ENCODE results near the gene PABPN1L. TPM values are rescaled to one million over a fixed set of nuclear protein-coding genes. Genes with fewer than 3 reads are reported as not detected.

PABPN1L gene
- total and polyA plus RNA-seq, 9 donors, result 0.25 TPM; not detected in 8

DNA sequence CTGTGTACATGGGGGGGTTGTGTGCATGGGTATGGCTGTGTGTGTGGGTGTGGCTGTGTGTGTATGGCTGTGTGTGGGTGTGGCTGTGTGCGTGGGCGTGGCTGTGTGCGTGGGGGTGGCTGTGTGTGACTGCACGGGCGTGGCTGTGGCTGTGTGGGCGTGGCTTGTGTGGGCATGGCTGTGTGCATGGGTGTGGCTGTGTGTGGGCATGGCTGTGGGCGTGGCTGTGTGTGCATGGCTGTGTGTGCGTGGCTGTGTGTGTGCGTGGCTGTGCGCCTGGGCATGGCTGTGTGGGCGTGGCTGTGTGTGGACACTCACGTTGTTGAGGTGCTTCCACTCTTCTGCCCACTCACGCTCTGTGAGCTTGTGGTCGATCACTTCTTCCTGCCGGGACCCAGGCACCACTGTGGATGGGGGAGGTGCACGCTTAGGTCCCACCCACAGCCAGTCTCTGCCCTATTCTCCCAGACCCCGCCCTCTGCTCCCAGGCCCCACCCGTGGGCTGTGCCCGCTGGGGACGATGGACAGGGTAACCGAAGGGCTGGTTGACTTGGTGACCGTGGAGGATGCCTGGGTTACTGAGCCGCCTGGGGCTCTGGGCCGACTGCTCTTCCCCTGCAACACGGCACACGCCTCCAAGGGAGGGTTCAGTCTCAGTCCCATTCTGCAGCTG, 16.0 kb upstream of the PABPN1L start:
- Histone ChIP-seq H3K27ac (no peak overlapping the region), H3K9me3 (no peaks in the 10 kb centered on the region), H3K36me3 (no peaks in the 10 kb centered on the region), H3K27me3 (no peaks in the 10 kb centered on the region), H3K4me1 (ENCODE audit: insufficient read depth) (peaks cover 6% of the 10 kb centered on the region), H3K4me3 (no peak overlapping the region)
- 77 to 83% (median 81%) methylated on average over 26 of the region's 26 CpGs for WGBS, 3 donors
- no peak for DNase-seq
- no peak for TF ChIP-seq EP300 (IDR thresholded peaks at IDR 0.05)
- TF ChIP-seq, protein P1, sequence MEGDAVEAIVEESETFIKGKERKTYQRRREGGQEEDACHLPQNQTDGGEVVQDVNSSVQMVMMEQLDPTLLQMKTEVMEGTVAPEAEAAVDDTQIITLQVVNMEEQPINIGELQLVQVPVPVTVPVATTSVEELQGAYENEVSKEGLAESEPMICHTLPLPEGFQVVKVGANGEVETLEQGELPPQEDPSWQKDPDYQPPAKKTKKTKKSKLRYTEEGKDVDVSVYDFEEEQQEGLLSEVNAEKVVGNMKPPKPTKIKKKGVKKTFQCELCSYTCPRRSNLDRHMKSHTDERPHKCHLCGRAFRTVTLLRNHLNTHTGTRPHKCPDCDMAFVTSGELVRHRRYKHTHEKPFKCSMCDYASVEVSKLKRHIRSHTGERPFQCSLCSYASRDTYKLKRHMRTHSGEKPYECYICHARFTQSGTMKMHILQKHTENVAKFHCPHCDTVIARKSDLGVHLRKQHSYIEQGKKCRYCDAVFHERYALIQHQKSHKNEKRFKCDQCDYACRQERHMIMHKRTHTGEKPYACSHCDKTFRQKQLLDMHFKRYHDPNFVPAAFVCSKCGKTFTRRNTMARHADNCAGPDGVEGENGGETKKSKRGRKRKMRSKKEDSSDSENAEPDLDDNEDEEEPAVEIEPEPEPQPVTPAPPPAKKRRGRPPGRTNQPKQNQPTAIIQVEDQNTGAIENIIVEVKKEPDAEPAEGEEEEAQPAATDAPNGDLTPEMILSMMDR (IDR thresholded peaks at IDR 0.05), result no peak
- TF ChIP-seq POLR2A (IDR thresholded peaks at IDR 0.05), result no peak
- intact Hi-C loops (cut with DNase I), result no loop called here

GRCh38 chr16:88881675-88882357, 15.4 kb upstream of the PABPN1L start:
- H3K4me1 ChIP-seq (ENCODE audit: insufficient read depth), result peaks cover 5% of the 10 kb centered on the region
- 54 to 71% (median 64%) methylated on average over 27 of the region's 27 CpGs for WGBS, 3 donors
- DNase-seq, result no peak
- TF ChIP-seq, protein P1 (IDR thresholded peaks at IDR 0.05), result no peak
- intact Hi-C loops (cut with DNase I), result no loop called here
- H3K27me3 ChIP-seq, result no peaks in the 10 kb centered on the region
- H3K36me3 ChIP-seq, result no peaks in the 10 kb centered on the region
- H3K27ac ChIP-seq, result no peak overlapping the region
- H3K9me3 ChIP-seq, result no peaks in the 10 kb centered on the region
- no peak overlapping the region for H3K4me3 ChIP-seq

- Histone ChIP-seq H3K9me3 (no peaks in the 10 kb centered on the region), H3K4me3 (no peak overlapping the region), H3K36me3 (no peaks in the 10 kb centered on the region), H3K27ac (no peak overlapping the region), H3K27me3 (no peaks in the 10 kb centered on the region), H3K4me1 (ENCODE audit: insufficient read depth) (no peaks in the 10 kb centered on the region)
- no peak for TF ChIP-seq POLR2A (IDR thresholded peaks at IDR 0.05)
- no peak for TF ChIP-seq EP300 (IDR thresholded peaks at IDR 0.05)
- TF ChIP-seq, protein P1 (IDR thresholded peaks at IDR 0.05), result no peak
- WGBS, 3 donors, result 19 to 49% (median 25%) methylated on average over 31 to 46 of the region's 46 CpGs
- no peak for DNase-seq
- intact Hi-C loops (cut with DNase I), result no loop called here
These were observed 14.7 kb upstream of the PABPN1L start for GRCh38 chr16:88881007-88881615.

GRCh38 chr16:88880226-88881006, 14.0 kb upstream of the PABPN1L start:
- Histone ChIP-seq H3K27ac (no peak overlapping the region), H3K4me1 (ENCODE audit: insufficient read depth) (no peaks in the 10 kb centered on the region), H3K27me3 (no peaks in the 10 kb centered on the region), H3K9me3 (no peaks in the 10 kb centered on the region), H3K4me3 (no peak overlapping the region), H3K36me3 (no peaks in the 10 kb centered on the region)
- no peak for TF ChIP-seq POLR2A (IDR thresholded peaks at IDR 0.05)
- TF ChIP-seq EP300 (IDR thresholded peaks at IDR 0.05), result no peak
- TF ChIP-seq, protein P1 (IDR thresholded peaks at IDR 0.05), result no peak
- no peak for DNase-seq
- WGBS, 3 donors, result 28 to 39% (median 32%) methylated on average over 32 to 36 of the region's 36 CpGs
- intact Hi-C loops (cut with DNase I), result no loop called here

Data from ovary (tissue), 9 donors.